ENCODE results near the gene AGBL1.
"Not testable (repeated sequence)": the region's sequence is repeated elsewhere in the genome, so short reads cannot be mapped to it uniquely, and the experiment has no call there.

The AGBL1 gene

GRCh38 chr15:86526938-86527690 is 447.4 kb downstream of the AGBL1 start:
- no peak overlapping the region for H3K4me3 ChIP-seq (ENCODE audit: low read depth, low read length)
- TF ChIP-seq CTCF (IDR thresholded peaks at IDR 0.05; ENCODE audit: low read depth, low read length, missing control alignments), result no peak
- no peak for DNase-seq (ENCODE audit: low read depth)

GRCh38 chr15:86528094-86528493 is 448.4 kb downstream of the AGBL1 start:
- not testable (repeated sequence) for H3K4me3 ChIP-seq (ENCODE audit: low read depth, low read length); DNase-seq (ENCODE audit: low read depth)

DNA sequence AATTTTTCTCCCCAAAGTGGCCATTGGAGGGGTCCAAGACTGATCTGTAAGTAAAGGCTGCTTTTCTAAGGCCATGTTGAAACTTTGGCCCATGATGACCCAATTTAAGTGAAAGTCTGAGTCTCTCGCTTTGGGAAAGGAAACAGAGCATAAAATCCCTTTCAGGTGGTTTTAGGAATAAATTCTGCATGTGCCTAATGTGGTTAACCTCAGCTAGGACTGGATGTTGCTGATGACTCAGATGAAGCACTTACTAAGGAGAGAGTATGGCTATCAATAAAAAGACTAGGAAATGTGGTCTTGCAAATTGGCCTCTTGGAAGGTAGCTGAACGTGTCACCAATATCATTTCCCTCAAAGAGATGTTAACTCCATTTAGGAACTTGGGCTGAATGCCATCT is 458.5 kb downstream of the AGBL1 start:
- no peak overlapping the region for H3K4me3 ChIP-seq (ENCODE audit: low read depth, low read length)
- DNase-seq (ENCODE audit: low read depth), result no peak
- TF ChIP-seq CTCF (IDR thresholded peaks at IDR 0.05; ENCODE audit: low read depth, low read length, missing control alignments), result no peak

- no peak for DNase-seq (ENCODE audit: low read depth)
- no peak for TF ChIP-seq CTCF (IDR thresholded peaks at IDR 0.05; ENCODE audit: low read depth, low read length, missing control alignments)
- H3K4me3 ChIP-seq (ENCODE audit: low read depth, low read length), result no peak overlapping the region
These were observed 461.3 kb downstream of the AGBL1 start for GRCh38 chr15:86540840-86541467.

DNA sequence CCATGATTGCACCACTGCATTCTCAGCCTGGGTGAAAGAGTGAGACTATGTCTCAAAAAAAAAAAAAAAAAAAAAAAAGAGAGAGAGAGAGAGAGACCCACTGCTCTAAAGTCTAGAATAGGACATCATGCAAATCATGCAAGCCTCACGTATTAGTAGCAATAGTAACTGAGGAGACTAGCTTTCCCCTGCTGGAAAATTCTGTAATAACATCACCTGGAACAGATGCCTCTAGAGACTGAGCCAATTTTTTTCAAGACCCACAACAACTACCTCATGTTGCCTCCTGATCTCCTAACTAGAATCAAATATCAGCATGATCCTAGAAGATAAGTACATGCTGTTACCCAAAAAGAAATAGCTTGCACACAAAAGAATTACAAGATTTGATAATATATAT is 461.9 kb downstream of the AGBL1 start:
- TF ChIP-seq CTCF (IDR thresholded peaks at IDR 0.05; ENCODE audit: low read depth, low read length, missing control alignments), result no peak
- H3K4me3 ChIP-seq (ENCODE audit: low read depth, low read length), result no peak overlapping the region
- DNase-seq (ENCODE audit: low read depth), result no peak

DNA sequence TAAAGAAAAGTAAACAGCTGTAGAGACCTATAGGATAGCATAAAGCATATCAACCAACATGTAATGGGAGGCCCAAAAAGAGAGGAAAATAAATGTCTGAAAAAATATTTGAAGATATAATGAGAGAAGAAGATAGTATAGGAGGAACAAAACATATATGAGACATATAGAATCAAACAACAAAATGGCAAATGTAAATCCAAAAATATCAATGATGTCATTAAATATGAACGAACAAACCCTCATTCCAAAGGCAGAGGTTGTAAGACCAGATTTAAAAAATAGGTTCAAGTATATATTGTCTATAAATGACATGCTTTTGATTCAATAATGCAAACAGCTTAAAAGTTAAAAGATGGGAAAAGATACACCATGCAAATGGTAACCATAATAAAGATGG is 470.4 kb downstream of the AGBL1 start:
- no peak for DNase-seq (ENCODE audit: low read depth)
- no peak overlapping the region for H3K4me3 ChIP-seq (ENCODE audit: low read depth, low read length)
- TF ChIP-seq CTCF (IDR thresholded peaks at IDR 0.05; ENCODE audit: low read depth, low read length, missing control alignments), result no peak

DNA sequence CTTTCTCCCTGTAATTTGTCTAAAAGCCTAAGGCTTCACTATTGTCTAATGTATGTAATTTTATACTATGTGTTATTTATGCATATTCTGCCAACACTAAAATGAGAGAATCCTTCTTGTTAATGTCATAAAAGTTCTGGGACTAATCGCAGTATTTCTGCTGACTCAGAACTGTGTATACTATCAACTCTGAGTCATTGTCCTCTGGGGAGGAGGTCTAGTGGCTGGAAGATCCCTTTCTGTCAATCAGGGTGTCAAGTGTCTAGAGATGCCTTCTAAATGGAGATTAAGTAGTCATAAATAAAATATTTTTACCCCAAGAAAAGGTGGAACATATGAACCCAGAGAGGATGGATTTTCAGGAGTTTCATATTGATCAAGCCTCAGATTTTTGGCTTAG is 473.4 kb downstream of the AGBL1 start:
- no peak for TF ChIP-seq CTCF (IDR thresholded peaks at IDR 0.05; ENCODE audit: low read depth, low read length, missing control alignments)
- H3K4me3 ChIP-seq (ENCODE audit: low read depth, low read length), result no peak overlapping the region
- no peak for DNase-seq (ENCODE audit: low read depth)

All from GM12864 (cell line).